ENCODE results near the gene SERPINA10. TPM values are rescaled to one million over a fixed set of nuclear protein-coding genes. Genes with fewer than 3 reads are reported as not detected.
"Not testable (repeated sequence)": the region's sequence is repeated elsewhere in the genome, so short reads cannot be mapped to it uniquely, and the experiment has no call there.

SERPINA10 gene
- total RNA-seq, 1 donor from 2014 or later = 200 TPM

DNA sequence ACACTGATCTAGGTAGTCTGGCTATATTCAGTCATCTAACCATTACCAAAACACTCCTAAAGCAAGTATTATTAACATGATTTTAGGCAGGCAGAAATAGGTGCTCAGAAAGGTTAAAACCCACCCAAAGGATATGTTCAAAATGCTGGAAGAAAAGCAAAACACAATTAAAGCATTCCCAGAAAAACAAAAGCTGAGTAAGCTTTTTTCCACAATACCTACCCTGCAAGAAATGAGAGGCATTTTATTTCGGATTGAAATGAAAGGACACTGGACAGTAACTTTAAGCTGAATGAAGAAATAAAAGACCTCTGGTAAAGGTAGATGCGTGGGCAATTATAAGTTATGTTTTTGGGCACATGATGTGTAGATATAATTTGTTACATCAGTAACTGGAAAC lies 21.8 kb upstream of the SERPINA10 start:
- no peak for ATAC-seq
- no peak for DNase-seq (ENCODE audit: low spot score)

DNA sequence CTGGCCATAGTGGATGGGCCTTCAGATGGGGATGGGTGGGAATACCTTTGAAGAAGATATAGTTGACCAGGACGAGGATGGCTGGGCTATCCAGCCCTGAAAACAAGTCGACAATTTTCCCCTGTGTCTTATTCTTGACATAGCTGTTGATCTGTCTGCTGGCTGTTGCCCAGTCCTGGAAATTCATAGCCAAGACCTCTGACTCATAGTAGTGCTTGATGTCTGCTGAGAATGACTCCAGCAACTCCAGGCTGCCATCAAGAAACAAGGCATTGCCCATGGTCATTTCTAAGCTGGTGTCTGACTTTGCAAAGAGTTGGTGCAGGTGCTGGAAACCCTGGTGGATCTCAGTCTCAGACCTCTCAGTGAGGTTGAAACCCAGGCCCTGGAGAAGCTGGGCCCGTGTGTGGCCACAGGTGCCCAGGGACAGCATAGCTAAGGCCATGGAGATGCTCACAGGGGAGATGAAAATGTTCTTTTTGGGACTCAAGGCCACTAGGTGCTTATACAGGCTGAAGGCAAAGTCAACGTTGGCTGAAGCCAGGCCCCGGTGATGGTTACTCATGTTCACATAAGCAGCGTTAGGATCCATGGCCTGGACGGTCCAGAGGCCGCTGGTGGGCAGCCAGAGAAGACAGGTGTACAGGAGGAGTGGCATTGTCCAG lies 21.1 kb upstream of the SERPINA10 start:
- ATAC-seq = no peak
- DNase-seq (ENCODE audit: low spot score) = no peak

GRCh38 chr14:94312481-94313246 lies 19.6 kb upstream of the SERPINA10 start:
- DNase-seq (ENCODE audit: low spot score) = peak; percentile 74

DNA sequence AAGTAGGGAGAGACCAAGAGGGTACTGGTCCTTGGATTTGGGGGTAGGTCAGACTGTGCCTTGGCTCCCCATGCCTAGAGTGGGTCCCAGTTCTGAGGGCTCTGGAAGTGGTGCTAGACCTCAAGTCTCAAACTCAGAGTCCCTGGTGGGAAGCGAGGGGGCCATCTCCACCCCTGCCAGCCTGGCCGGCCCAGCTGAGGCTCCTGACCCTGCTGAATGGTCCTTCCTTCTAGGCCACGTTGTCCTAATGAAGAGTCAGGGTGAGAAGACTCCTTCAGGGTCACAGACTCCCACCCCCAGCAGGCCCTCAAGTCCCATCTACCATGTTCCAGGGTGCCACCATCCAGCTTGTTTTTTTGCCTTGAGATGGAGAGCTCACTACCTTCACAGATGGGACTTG lies 17.2 kb upstream of the SERPINA10 start:
- DNase-seq (ENCODE audit: low spot score) = no peak
- no peak for ATAC-seq

More at GRCh38 chr14:94312481-94313246, 19.6 kb upstream of the SERPINA10 start:
- peak; percentile 72 for ATAC-seq

GRCh38 chr14:94309721-94310120 lies 16.7 kb upstream of the SERPINA10 start:
- ATAC-seq (no peak), DNase-seq (ENCODE audit: low spot score) (no peak)

GRCh38 chr14:94307410-94307992 lies 14.4 kb upstream of the SERPINA10 start:
- DNase-seq (ENCODE audit: low spot score) (no peak), ATAC-seq (peak; percentile 72)

DNA sequence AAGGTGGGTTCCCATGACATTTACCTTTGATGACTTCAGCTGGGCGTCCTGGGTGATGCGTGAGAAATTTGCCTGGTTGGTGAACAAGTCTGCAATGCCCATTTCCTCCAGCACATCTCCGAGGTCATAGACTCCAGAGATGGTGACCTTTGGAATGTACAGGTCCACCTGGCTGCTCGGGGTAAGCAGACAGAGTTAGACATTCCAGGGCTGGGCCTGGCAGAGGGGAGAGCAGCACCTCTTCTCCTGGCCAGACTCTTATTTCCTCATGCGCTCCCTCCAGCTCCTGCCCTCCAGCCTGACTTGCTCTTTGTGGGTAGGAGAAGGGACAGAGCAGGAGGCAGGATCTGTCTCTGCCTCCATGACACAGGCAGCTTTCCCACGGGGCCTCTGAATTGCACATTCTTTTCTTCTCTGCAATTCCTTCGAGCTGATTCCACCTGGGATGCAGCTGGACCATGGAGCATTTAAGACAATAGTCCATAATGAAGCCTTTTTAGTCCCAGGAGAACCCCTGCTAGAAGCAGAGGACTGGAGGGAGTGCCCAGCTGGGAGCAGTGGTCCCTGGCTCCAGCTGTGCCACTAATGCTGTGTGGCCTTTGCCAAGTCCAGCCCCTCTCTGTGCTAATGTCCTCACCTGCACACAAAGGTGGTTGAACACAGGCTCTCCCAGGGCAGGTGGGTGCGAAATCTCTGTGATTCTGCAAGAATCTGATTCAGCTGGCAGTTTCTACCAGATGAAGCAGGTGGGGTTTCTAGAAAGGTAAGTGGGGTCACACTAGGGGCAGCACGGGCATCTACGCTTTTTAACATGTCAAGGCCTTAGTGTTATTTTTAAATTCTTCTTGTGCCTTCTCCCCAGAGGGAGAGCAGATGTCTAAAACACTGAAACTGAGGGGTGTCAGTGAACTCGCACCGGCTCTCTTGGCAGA lies 13.2 kb upstream of the SERPINA10 start:
- ATAC-seq = peak; percentile 81
- peak; percentile 52 for DNase-seq (ENCODE audit: low spot score)

DNA sequence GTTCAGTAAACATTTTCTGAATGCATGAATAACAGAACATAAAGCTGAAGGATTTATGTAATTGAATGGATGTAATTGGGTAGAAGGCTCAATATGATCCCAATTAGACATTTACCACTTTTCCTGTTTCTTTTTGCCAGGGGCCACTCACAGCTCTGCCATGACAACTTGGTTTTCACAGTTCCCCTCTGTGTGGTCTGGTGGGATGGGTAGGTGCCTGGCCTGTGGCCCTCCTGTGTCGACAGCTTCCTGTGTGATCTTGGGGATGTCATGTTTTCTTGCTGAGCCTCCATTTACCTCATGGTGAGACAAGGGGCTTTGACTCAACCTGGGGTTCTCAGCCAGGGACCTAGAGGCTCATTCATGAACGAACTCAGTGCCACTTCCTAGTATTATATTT lies 12.6 kb upstream of the SERPINA10 start:
- DNase-seq (ENCODE audit: low spot score) = no peak
- ATAC-seq = no peak

- no peak for ATAC-seq
- no peak for DNase-seq (ENCODE audit: low spot score)
These were observed 11.2 kb upstream of the SERPINA10 start for GRCh38 chr14:94304243-94304642.

- no peak for ATAC-seq
- no peak for DNase-seq (ENCODE audit: low spot score)
These were observed 10.0 kb upstream of the SERPINA10 start for GRCh38 chr14:94303111-94303510.

DNA sequence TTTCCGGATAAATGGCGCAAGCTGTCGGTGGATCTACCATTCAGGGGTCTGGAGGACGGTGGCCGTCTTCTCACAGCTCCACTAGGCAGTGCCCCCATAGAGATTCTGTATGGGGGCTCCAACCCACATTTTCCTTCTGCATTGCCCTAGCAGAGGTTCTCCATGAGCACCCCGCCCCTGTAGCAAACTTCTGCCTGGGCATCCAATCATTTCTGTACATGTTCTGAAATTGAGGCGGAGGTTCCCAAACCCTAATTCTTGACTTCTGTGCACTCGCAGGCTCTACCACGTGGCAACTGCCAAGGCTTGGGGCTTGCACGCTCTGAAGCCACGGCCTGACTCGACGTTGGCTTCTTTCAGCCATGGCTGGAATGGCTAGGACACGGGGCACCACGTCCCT lies 5.1 kb upstream of the SERPINA10 start:
- DNase-seq (ENCODE audit: low spot score) (no peak), ATAC-seq (no peak)

GRCh38 chr14:94296181-94296545 lies 3.1 kb upstream of the SERPINA10 start:
- not testable (repeated sequence) for ATAC-seq; DNase-seq (ENCODE audit: low spot score)

DNA sequence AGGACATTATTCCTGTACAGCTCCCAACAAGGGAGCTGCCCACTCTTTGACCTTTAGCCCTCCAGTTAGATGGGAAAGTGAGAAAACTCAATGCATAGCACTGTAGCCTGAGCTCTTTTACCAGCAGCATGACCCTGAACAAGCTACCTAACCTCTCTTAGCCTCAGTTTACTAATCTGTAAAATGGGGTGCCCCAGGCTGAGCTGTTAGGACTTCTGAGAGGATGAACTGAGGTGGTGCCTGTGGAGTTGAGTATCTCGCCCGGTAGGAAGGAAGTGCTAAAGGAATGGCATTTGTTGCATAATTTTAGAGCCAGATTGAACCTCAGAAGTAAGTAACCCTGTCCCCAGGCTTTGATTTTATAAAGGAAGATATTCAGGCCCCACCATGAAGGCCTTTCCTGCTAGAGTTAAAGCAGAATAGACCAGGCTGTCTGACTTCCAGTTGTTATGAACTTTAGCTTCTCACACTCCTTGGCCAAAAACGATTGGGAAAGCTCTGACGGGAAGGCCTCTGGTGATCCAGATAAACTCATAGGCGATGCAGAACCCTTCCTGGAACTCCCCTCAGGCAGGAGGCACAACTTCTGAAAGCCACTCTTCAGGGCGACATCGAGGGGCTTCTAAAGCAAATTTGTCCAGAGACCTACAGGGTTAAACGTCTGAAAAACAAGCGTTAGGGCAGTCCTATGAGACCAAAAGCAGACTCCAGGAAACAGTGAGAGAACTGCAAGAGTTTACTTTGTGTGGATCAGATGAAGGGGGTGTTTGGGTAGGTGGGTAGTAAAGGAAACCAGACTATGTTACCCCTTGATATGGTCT lies 2.5 kb upstream of the SERPINA10 start:
- ATAC-seq = peak; percentile 46
- DNase-seq (ENCODE audit: low spot score) = peak; percentile 80

- DNase-seq (ENCODE audit: low spot score) (no peak), ATAC-seq (no peak)
These were observed 483 bp upstream of the SERPINA10 start for GRCh38 chr14:94293578-94293924.

GRCh38 chr14:94292526-94292871 lies 569 bp downstream of the SERPINA10 start:
- ATAC-seq (peak; percentile 5), DNase-seq (ENCODE audit: low spot score) (no peak)

GRCh38 chr14:94291906-94292525 lies 1.1 kb downstream of the SERPINA10 start:
- peak; percentile 81 for DNase-seq (ENCODE audit: low spot score)
- peak; percentile 33 for ATAC-seq

- ATAC-seq (peak; percentile 0), DNase-seq (ENCODE audit: low spot score) (no peak)
These were observed 1.7 kb downstream of the SERPINA10 start for GRCh38 chr14:94291159-94291905.

- ATAC-seq (no peak), DNase-seq (ENCODE audit: low spot score) (peak; percentile 67)
These were observed 2.9 kb downstream of the SERPINA10 start for GRCh38 chr14:94290197-94290596.
